HEK293T (cell line): ENCODE measurements around the gene CACTIN.

Source experiments
- ARNT ChIP-seq: fragments of 450-650 bp; IDR thresholded peaks from 2 replicates; pipeline ENCODE4 v1.6.1; 2017; ENCODE audit warnings: mild to moderate bottlenecking
- BHLHE40 ChIP-seq: fragments of 450-650 bp; IDR thresholded peaks from 2 replicates; pipeline ENCODE4 v1.6.1; 2016; ENCODE audit warnings: mild to moderate bottlenecking, moderate library complexity, borderline replicate concordance
- ELF4 ChIP-seq: fragments of 450-650 bp; IDR thresholded peaks from 2 replicates; pipeline ENCODE4 v1.6.1; 2017; ENCODE audit warnings: antibody characterized with exemption
- FOXA1 ChIP-seq: fragments of 450-650 bp; IDR thresholded peaks from 2 replicates; pipeline ENCODE4 v1.6.1; 2016; ENCODE audit warnings: mild to moderate bottlenecking
- FOXM1 ChIP-seq: fragments of 450-650 bp; IDR thresholded peaks from 2 replicates; pipeline ENCODE4 v1.6.1; 2017; ENCODE audit warnings: mild to moderate bottlenecking, borderline replicate concordance
- NFRKB ChIP-seq: fragments of 450-650 bp; IDR thresholded peaks from 2 replicates; pipeline ENCODE4 v1.6.1; 2016; ENCODE audit warnings: mild to moderate bottlenecking, moderate library complexity
- SP1 ChIP-seq: fragments of 450-650 bp; IDR thresholded peaks from 2 replicates; pipeline ENCODE4 v1.6.1; 2017
- TARDBP ChIP-seq: fragments of 450-650 bp; IDR thresholded peaks from 2 replicates; pipeline ENCODE4 v1.6.1; 2016

GRCh38 chr19:3610745-3611717 lies 15.6 kb downstream of the CACTIN start:
- no peak for TF ChIP-seq TARDBP
- TF ChIP-seq BHLHE40 = no peak
- no peak for TF ChIP-seq NFRKB
- no peak for TF ChIP-seq SP1
- TF ChIP-seq ELF4 = no peak
- no peak for TF ChIP-seq ARNT
- TF ChIP-seq FOXM1 = no peak
- TF ChIP-seq FOXA1 = no peak
